ENCODE data around the gene BLOC1S1. TPM values are rescaled to one million over a fixed set of nuclear protein-coding genes. Genes with fewer than 3 reads are reported as not detected.

Gene BLOC1S1
- total and polyA plus RNA-seq, 9 of the 15 experiments (the other 6 are each of a cell fraction or from before 2014, with no cell fraction given): 75.2 to 161 (median 98.8) TPM

GRCh38 chr12:55742719-55743405 lies 27.0 kb downstream of the BLOC1S1 start, which contains the start of gene GDF11 (continued):
- TF ChIP-seq, protein P1, sequence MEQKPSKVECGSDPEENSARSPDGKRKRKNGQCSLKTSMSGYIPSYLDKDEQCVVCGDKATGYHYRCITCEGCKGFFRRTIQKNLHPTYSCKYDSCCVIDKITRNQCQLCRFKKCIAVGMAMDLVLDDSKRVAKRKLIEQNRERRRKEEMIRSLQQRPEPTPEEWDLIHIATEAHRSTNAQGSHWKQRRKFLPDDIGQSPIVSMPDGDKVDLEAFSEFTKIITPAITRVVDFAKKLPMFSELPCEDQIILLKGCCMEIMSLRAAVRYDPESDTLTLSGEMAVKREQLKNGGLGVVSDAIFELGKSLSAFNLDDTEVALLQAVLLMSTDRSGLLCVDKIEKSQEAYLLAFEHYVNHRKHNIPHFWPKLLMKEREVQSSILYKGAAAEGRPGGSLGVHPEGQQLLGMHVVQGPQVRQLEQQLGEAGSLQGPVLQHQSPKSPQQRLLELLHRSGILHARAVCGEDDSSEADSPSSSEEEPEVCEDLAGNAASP (IDR thresholded peaks at IDR 0.05): no peak
- TF ChIP-seq SFPQ (IDR thresholded peaks at IDR 0.05; ENCODE audit: low read depth, low read length) (no peak), THRAP3 (IDR thresholded peaks at IDR 0.05; ENCODE audit: borderline replicate concordance) (peak; percentile 72; the same call in 1 of the 2 replicates), GABPB2 (CRISPR knock-in tag; conservative IDR thresholded peaks at IDR 0.05) (no peak; the same call in 1 of the 2 replicates), JUND (IDR thresholded peaks at IDR 0.05; ENCODE audit: borderline replicate concordance, low read depth, low read length) (peak; percentile 32), JUND (tag; IDR thresholded peaks at IDR 0.05; ENCODE audit: borderline replicate concordance, low read depth, low read length) (no peak; the same call in 2 of the 3 replicates), RAD51 (IDR thresholded peaks at IDR 0.05; ENCODE audit: borderline replicate concordance, low read depth) (peak; percentile 27; the same call in 1 of the 2 replicates), HCFC1 (IDR thresholded peaks at IDR 0.05; ENCODE audit: low read depth, low read length) (peak; percentile 48), GATAD2A (IDR thresholded peaks at IDR 0.05) (peak; percentile 96), CC2D1A (IDR thresholded peaks at IDR 0.05) (peak; percentile 82; the same call in 1 of the 2 replicates), SMARCA4 (IDR thresholded peaks at IDR 0.05) (peak; percentile 92), ZNF165 (CRISPR knock-in tag; IDR thresholded peaks at IDR 0.05; ENCODE audit: borderline replicate concordance) (no peak), HINFP (tag; conservative IDR thresholded peaks at IDR 0.05; ENCODE audit: low read depth) (no peak), ZC3H8 (IDR thresholded peaks at IDR 0.05) (peak; percentile 88), NFRKB (IDR thresholded peaks at IDR 0.05; ENCODE audit: low read depth) (peak; percentile 67; the same call in 1 of the 2 replicates), MNT (conservative IDR thresholded peaks at IDR 0.05) (peak in 1 of 2 experiments; percentile 37; a peak in 2 of 4 replicates), LEF1 (IDR thresholded peaks at IDR 0.05) (peak; percentile 59; the same call in 1 of the 2 replicates), ZNF253 (CRISPR knock-in tag; conservative IDR thresholded peaks at IDR 0.05) (no peak)
